NCI-H446 treated with DMSO at 0.1 percent for 48 hours (cell line): Measurements from ENCODE around the gene URGCP.
"Not testable (repeated sequence)": the region's sequence is repeated elsewhere in the genome, so short reads cannot be mapped to it uniquely, and the experiment has no call there.

Source experiments
- DNase-seq: peaks from one replicate; lab custom pipeline; 2025; lab: John Stamatoyannopoulos, UW

URGCP gene

GRCh38 chr7:43914795-43915194 is 8.4 kb upstream of the URGCP start:
- DNase-seq = no peak

- DNase-seq = no peak
Observed at GRCh38 chr7:43905956-43906330, 453 bp downstream of the URGCP start.

- no peak for DNase-seq
Observed at GRCh38 chr7:43905209-43905946, 1.0 kb downstream of the URGCP start.

- no peak for DNase-seq
Observed at GRCh38 chr7:43904533-43905208, 1.7 kb downstream of the URGCP start.

GRCh38 chr7:43902542-43903054 is 3.8 kb downstream of the URGCP start:
- DNase-seq = no peak

- not testable (repeated sequence) for DNase-seq
Observed at GRCh38 chr7:43898571-43898970, 7.8 kb downstream of the URGCP start.

GRCh38 chr7:43895847-43896415 is 10.5 kb downstream of the URGCP start:
- DNase-seq = no peak

GRCh38 chr7:43891069-43891955 is 15.1 kb downstream of the URGCP start:
- DNase-seq = no peak

- DNase-seq = no peak
Observed at GRCh38 chr7:43890468-43890867, 15.9 kb downstream of the URGCP start.

GRCh38 chr7:43888993-43889945 is 17.1 kb downstream of the URGCP start:
- DNase-seq = no peak

- DNase-seq = no peak
Observed at GRCh38 chr7:43884617-43885016, 21.8 kb downstream of the URGCP start.

GRCh38 chr7:43884209-43884608 is 22.2 kb downstream of the URGCP start:
- no peak for DNase-seq

GRCh38 chr7:43880596-43880995 is 25.8 kb downstream of the URGCP start:
- DNase-seq = no peak

- no peak for DNase-seq
Observed at GRCh38 chr7:43879477-43879876, 26.9 kb downstream of the URGCP start.

GRCh38 chr7:43878867-43879266 is 27.5 kb downstream of the URGCP start:
- no peak for DNase-seq

- DNase-seq = no peak
Observed at GRCh38 chr7:43877968-43878864, 28.2 kb downstream of the URGCP start.

GRCh38 chr7:43876976-43877745 is 29.2 kb downstream of the URGCP start:
- no peak for DNase-seq

- DNase-seq = no peak
Observed at GRCh38 chr7:43876241-43876640, 30.2 kb downstream of the URGCP start.

- DNase-seq = no peak
Observed at GRCh38 chr7:43873300-43873699, 33.1 kb downstream of the URGCP start.
